NCI-H2029 treated with DMSO at 0.1 percent for 48 hours (cell line): Measurements from ENCODE around the gene ANKRD37.

Experiments
- DNase-seq: peaks from one replicate; lab custom pipeline; 2025; lab: John Stamatoyannopoulos, UW

The ANKRD37 gene

GRCh38 chr4:185380320-185380719 is 16.3 kb upstream of the ANKRD37 start:
- no peak for DNase-seq

DNA sequence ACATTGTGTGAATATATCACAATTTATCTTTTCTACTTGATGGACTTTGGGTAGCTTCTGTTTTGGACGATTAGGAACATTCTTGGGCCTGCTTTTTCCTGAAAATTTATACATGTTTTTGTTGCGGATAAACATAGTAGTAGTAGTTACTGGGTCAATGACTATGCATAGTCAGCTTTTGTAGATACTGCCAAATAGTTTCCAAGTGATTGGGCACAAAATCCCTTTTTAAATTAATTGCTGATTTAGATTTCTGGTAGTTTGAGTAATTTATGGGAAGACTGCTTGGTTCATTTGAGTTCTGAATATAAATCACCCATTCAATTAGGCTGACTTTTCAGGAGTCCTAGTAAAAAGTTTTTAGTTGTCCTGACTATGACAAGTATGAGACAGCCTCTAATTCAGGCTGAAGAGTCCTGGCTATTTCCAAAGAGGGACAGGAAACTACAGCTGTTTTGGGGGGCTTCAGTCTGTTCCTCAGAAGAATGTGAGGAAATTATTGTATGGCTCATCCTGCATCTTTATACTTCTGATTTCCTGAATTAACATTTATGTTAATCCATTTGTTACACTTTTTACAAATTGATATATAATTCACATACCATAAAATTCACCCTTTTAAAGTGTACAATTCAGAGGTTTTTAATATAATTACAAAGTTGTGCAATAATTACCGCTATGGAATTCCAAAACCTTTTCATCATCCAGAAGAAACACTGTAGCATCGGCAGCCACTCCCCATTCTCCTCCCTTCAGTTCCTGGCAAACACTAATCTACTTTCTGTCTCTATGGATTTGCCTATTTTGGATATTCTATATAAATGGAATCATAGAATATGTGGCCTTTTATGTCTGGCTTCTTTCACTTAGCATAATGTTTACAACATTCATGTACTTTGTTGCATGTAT is 15.1 kb upstream of the ANKRD37 start:
- no peak for DNase-seq

DNA sequence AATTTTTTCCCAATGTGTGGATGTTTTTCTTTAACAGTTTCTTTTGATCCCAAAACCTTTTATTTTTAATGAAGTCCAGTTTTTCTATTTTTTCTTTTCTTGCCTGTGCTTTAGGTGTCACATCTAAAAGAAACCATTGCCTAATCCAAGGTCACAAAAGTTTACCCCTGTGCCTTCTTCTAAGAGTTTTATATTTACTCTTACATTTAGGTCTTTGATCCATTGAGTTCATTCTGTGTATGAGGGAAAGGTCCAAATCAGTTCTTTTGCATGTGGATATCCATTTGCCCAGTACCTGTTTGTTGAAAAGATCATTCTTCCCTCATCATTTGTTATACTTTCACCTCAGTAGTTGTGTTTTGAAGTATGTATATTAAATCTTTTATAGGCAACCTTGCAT is 13.9 kb upstream of the ANKRD37 start:
- DNase-seq, result no peak

DNA sequence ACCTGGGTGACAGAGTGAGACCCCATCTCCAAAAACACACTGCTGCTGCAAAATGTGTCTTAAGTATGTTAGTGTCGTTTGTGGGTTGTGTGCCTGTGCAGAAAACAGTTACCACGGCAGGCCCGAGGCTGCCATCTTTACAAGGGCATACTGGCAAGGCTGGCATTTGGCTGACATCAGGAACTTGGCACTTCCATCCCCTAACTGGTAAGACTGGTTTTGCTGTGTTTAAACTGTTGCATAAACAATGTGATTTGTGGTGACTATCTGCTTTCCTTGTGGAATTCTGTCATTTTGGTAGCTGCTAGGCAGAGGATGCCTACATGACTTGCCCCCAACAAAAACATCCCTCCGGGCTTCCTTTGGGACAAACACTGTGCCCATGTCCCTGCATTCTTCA is 13.2 kb upstream of the ANKRD37 start:
- peak; percentile 55 for DNase-seq

- DNase-seq, result no peak
Observed at GRCh38 chr4:185384061-185384460, 12.6 kb upstream of the ANKRD37 start.

DNA sequence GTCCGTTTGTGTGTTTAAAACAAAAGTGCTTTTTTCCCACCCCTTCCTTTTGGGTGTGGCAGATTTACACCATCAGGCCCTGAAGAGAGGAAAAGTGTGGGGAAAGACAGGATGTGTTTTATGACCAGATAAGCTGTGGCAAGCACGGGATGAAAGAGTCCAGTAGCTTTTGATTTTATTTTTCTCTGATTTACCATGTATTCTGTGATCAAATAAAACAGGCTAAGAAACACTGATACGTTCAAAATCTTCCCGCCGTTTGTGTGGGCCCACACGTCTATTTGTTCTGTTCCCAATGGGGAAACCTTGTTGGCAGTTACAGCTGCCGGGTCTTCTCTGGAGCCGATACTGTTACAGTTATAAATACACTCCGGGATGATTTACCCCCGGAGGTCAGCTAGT is 11.7 kb upstream of the ANKRD37 start:
- no peak for DNase-seq

- DNase-seq, result no peak
Observed at GRCh38 chr4:185387957-185388356, 8.7 kb upstream of the ANKRD37 start.

DNA sequence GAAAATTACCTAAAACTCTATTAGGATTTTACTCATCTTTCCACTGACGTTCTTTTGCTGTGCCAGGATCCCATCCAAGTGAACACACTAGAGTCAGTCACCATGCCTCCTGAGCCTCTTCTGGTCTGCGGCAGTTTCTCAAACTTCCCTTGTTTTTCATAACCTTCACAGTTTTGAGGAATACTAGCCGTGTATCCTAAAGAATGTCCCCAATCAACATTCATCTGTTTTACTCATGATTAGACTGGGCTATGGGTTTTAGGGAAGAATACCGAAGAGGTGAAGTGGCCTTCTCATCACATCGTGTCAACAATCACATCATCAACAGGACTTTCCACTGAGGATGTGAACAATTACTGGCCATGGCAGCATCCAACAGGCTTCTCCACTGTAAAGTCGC is 5.7 kb upstream of the ANKRD37 start:
- no peak for DNase-seq

- no peak for DNase-seq
Observed at GRCh38 chr4:185392156-185392555, 4.5 kb upstream of the ANKRD37 start.

GRCh38 chr4:185394568-185395237 is 1.9 kb upstream of the ANKRD37 start:
- DNase-seq, result no peak

DNA sequence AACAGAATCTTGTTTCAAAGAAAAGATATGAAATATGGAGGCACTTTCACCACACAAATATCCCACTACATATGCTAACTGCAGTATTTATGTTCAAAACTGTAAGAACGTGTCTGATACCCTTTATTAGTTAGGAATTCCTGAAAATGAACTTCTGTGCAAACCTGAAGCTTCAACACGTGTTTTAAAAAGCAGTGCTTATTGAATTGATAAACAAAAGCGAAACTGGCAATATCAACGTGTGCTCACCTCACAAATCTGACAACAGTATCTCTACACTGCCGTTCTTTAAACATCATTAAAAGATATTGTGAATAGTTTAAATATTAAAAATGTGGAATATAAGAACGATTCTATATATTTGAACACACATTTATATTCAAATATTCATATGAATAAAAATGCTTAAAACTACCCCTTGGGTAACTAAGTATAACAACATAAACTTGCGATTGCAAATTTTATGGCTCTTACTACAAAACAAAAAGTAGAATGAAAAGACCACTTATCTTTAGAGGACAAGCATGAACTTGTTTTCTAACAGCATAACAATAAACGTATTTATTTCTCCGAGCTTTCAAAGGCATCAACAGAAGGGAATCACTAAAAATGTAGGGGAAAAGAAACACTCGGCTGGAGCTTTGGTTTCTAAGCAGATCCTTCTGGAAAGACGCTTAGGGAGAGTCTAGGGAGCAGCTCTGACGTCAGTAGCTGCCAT is 1.2 kb upstream of the ANKRD37 start, which contains the start of gene LRP2BP:
Gene LRP2BP (minus strand): TSS at position 687 of the 718 bp plus-strand sequence. CDS start 17,738 bp downstream, outside the sequence.
- DNase-seq, result peak; percentile 55

DNA sequence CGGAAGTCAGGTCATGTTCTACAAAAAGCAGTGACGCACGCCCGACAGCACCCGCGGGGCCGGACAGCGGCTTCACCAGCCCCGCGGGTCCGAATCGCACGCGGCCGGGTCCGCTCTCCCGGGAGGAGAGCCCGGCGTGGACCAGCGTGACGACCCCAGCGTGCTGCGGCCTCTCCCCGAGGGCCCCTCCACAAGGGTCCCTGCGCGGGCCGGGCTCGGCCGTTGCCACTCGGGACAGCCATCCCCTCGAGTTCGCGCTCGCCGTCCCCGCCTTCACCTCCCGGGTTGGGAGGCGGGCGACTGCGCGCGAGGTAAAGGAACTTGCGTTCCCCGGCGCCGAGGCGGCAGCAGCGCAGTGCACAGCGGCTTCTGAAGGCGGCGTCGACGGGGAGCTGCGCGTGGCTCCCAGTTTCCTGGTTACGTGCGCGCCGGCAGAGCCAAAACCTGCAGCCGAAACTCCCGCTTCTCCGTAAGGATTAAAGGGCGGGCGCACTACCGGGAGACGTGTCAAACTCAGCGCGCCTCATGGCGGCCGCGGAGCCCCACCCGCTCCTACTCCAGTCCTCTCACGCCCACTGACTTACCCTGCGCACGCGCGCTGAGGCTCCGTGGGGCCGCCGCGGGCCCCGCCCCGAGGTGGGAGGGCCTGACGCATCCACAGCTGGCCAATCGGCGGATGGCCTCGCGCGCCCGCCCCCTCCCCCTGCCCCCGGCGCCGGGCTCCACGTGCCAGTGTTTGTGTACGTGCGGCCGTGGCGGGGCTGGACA is 501 bp upstream of the ANKRD37 start:
- DNase-seq, result peak; percentile 80

DNA sequence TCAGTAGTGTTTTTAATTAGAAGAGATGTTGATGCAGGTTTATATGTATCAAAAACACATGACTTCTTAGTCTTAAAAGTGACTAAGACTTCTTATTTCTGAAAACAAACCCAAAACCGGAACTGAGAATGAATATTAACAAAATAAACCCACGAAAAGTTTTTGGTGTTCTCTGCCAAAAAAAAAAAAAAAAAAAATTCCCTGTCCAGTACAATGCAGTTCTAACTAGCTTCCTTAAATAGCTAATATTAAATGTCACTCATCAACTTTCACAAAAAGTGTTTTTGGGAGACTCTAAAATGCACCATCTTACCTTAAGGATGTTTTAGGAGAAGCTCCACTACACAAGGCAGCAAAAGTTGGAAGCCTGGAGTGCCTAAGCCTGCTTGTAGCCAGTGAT is 2.0 kb downstream of the ANKRD37 start:
- DNase-seq, result no peak

DNA sequence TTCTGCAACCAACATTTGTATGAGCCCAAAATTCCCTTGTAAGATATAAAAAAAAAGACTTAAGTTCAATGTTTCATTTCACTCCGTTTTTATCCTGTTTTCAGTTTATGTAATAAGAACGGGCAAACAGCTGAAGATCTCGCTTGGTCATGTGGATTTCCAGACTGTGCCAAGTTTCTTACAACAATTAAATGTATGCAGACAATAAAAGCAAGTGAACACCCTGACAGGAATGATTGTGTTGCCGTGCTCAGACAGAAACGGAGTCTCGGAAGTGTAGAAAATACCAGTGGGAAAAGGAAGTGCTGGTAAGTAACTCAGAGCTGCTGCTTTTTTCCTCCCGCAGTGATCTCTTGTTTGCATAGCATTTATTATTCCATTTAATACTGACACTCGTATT is 2.8 kb downstream of the ANKRD37 start:
- DNase-seq, result no peak

- no peak for DNase-seq
Observed at GRCh38 chr4:185404031-185404430, 7.4 kb downstream of the ANKRD37 start.

GRCh38 chr4:185405296-185405999 is 8.8 kb downstream of the ANKRD37 start:
- no peak for DNase-seq

DNA sequence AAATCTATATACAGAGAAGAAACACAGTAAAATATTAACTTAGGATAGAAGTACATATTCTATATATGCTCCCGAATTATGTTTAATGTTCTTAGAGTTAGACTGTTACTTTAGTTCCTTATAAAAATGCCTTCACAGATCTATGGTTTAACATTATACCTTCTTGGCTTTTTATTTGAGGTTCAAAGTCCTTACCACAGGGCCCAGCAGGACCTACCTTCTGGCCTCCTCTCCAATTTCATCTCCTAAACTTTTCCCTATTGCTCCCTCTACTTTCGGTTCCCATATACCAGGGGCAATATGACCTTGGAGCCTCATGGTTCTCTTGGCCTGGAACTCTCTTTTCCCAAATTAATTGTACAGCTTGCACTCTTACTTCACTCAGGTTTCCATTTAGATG is 11.8 kb downstream of the ANKRD37 start:
- no peak for DNase-seq

DNA sequence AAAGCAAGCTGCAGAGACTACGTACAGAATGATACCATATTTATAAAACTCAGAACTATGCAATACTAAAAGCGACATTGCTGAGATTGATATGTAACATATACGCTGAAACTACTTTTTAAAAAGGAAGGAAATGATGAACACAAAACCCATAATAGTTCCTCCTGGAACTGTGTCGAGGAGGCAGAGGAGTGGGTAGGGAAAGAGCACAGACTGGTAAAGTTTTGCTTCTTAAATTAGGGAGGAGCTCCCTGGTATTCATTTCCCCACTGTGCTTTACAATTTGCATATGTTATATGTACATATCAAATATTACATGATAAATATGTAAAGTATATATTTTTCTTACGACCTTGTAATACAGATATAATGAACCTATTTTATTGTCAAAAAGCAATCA is 15.2 kb downstream of the ANKRD37 start:
- no peak for DNase-seq

DNA sequence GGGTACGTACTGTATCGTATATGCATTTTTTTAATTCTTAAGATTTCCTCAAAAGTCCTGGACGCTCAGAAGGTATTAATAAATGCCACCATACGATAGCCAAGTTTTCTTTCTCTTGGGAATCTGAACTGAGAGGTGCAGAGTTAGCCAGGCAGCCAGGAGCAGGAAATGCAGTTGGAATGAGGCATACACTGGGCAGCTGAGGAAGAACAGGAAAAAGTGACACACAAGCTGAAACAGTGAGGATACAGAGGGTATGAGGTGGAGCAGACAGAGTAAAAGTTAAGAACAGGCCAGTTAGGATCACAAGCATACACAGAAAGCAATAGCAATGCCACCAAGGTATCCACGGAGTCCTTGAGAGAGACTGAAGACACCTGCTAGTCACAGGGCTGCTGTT is 15.8 kb downstream of the ANKRD37 start:
- no peak for DNase-seq

- no peak for DNase-seq
Observed at GRCh38 chr4:185416955-185417354, 20.3 kb downstream of the ANKRD37 start.
